EH (cell line): ENCODE data around the gene EPN3.

Experiments
- DNase-seq: peaks from one replicate; pipeline ENCODE4 v3.0.0-alpha.2; 2015; ENCODE audit warnings: low read depth

The EPN3 gene

DNA sequence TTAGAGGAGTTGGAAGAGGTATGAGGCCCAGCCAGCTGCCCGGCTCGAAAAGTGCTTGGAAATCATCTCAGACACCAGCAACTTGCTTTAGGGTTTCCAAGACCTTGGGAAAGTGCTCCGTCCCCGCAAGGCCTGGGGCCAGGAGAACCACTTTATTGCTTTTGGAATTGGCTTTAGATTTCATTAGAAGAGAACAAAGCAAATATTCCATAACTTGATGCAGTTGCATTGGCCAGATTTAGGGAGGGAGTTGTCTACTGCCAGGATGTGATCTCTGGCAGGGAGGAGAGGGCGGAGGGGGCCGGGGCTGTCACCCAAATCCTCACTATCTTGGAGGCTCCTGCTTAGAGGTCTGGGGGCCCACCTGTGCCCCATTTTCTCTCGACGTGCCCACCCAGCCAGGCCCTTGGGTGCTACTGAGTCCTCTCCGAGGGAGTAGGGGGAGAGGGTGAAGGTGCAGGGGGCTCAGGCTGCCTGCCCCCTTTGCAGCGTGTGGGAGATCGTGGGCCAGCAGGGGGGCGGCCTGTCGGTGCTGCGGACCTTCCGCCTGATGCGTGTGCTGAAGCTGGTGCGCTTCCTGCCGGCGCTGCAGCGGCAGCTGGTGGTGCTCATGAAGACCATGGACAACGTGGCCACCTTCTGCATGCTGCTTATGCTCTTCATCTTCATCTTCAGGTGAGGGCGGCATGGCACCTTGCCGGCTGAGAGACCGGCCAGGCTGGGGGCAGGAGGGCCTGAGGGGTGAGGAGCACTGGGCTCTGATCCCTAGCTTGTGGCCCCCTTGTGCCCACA lies 58.6 kb downstream of the EPN3 start:
- no peak for DNase-seq

- DNase-seq: peak; percentile 34
Observed at GRCh38 chr17:50593321-50593720, 60.8 kb downstream of the EPN3 start.
